Panc1 (cell line): Measurements from ENCODE around the gene SKI.

Experiments used
- CTCF ChIP-seq: fragments of 450-650 bp; IDR thresholded peaks from 2 replicates; pipeline ENCODE4 v1.5.1; 2017; ENCODE audit warnings: mild to moderate bottlenecking
- POLR2AphosphoS5 ChIP-seq: IDR thresholded peaks from 2 replicates; pipeline ENCODE4 v1.6.1; 2012; ENCODE audit warnings: mild to moderate bottlenecking, low read depth, low read length, moderate library complexity
- REST ChIP-seq, 2 experiments: IDR thresholded peaks; 2 replicates each; pipeline ENCODE4 v1.6.1; 2011 to 2012; ENCODE audit warnings: low read depth in 2 of 2, control low read depth in 1 of 2, low read length in 1 of 2, mild to moderate bottlenecking in 1 of 2, moderate library complexity in 1 of 2; ENCODE audit not compliant: insufficient read depth in 1 of 2
- SIN3A ChIP-seq: IDR thresholded peaks from 2 replicates; pipeline ENCODE4 v1.6.1; 2012; ENCODE audit warnings: low read depth, mild to moderate bottlenecking, low read length, moderate library complexity, borderline replicate concordance; ENCODE audit not compliant: insufficient read depth

- TF ChIP-seq CTCF: no peak
- TF ChIP-seq REST (IDR thresholded peaks at IDR 0.05; ENCODE audit: insufficient read depth in 1 of 2, low read depth in 2 of 2, low read length in 1 of 2): no peak
- no peak for TF ChIP-seq POLR2AphosphoS5
- no peak for TF ChIP-seq SIN3A
These were observed 30.9 kb downstream of the SKI start for GRCh38 chr1:2258996-2259395.
